A549 (cell line): ENCODE measurements around the gene DENR.

Source experiments
- CTCF ChIP-seq: fragments of >200 bp; sonication (Bioruptor Twin); formaldehyde crosslinking; IDR thresholded peaks from 3 replicates; pipeline ENCODE4 v1.5.1; 2016
- JUN ChIP-seq, 2 experiments: fragments of >200 bp; sonication (Bioruptor Twin); formaldehyde crosslinking; IDR thresholded peaks; 2 replicates in 1 of 2; 3 replicates in 1 of 2; pipeline ENCODE4 v1.6.1; 2016 to 2017
- POLR2A ChIP-seq: IDR thresholded peaks from 2 replicates; pipeline ENCODE4 v1.6.1; 2012; ENCODE audit warnings: mild to moderate bottlenecking, low read length
- REST ChIP-seq: fragments of 200-600 bp; sonication (generic); IDR thresholded peaks from 2 replicates; pipeline ENCODE4 v1.6.1; 2016; ENCODE audit warnings: antibody characterized with exemption, mild to moderate bottlenecking, moderate library complexity

GRCh38 chr12:122724641-122725243 is 27.9 kb upstream of the DENR start:
- TF ChIP-seq POLR2A (no peak), JUN (IDR thresholded peaks at IDR 0.05) (no peak), CTCF (no peak), REST (no peak)
